Esophagus (tissue), 2 donors: ENCODE measurements around the gene SOHLH1. TPM values are rescaled to one million over a fixed set of nuclear protein-coding genes. Genes with fewer than 3 reads are reported as not detected.

Experiments
- H3K27ac ChIP-seq, 2 donors: one replicate each; pipeline ENCODE4 v1.5.1; 2013; ENCODE audit warnings: low read depth in 2 of 2, mild to moderate bottlenecking in 2 of 2, inconsistent platforms in 1 of 2, low read length in 1 of 2, moderate library complexity in 1 of 2
- H3K27me3 ChIP-seq, 2 donors: one replicate each; pipeline ENCODE4 v1.6.1; 2013; ENCODE audit warnings: low read length in 2 of 2, control low read depth in 1 of 2, mild to moderate bottlenecking in 1 of 2; ENCODE audit not compliant: insufficient read depth in 2 of 2, control insufficient read depth in 1 of 2
- H3K36me3 ChIP-seq, 2 donors: one replicate each; pipeline ENCODE4 v1.6.1; 2013; ENCODE audit warnings: low read length in 1 of 2; ENCODE audit not compliant: control insufficient read depth in 2 of 2, insufficient read depth in 2 of 2
- H3K4me1 ChIP-seq, 2 donors: one replicate each; pipeline ENCODE4 v1.6.1; 2013; ENCODE audit warnings: low read length in 1 of 2; ENCODE audit not compliant: control insufficient read depth in 2 of 2, insufficient read depth in 2 of 2
- H3K4me3 ChIP-seq, 2 donors: one replicate each; pipeline ENCODE4 v1.5.1; 2013; ENCODE audit warnings: low read length in 2 of 2, mild to moderate bottlenecking in 2 of 2, low read depth in 1 of 2, moderate library complexity in 1 of 2
- H3K9me3 ChIP-seq, 2 donors: one replicate each; pipeline ENCODE4 v1.6.1; 2013; ENCODE audit warnings: mild to moderate bottlenecking in 2 of 2, low read depth in 1 of 2, low read length in 1 of 2, moderate library complexity in 1 of 2; ENCODE audit not compliant: control insufficient read depth in 2 of 2, insufficient read depth in 1 of 2
- WGBS, 2 donors: extraction: QIAGEN DNeasy Blood & Tissue Kit; methylation state at CpG; one replicate each; pipeline ENCODE4 v1.1.7; 2013; 5-methylcytosine and 5-hydroxymethylcytosine counted together
- polyA plus RNA-seq, 2 donors: library from polyadenylated mRNA; stranded (reverse); fragments of 200-250 nt; gene quantifications; one replicate each; pipeline ENCODE4 v1.2.3, GENCODE V29; 2013
- donor health status: healthy with polysubstance abuse.
- donor health status: Bipolar disorder and iron deficiency.

The SOHLH1 gene
- polyA plus RNA-seq, 2 donors, result not detected

DNA sequence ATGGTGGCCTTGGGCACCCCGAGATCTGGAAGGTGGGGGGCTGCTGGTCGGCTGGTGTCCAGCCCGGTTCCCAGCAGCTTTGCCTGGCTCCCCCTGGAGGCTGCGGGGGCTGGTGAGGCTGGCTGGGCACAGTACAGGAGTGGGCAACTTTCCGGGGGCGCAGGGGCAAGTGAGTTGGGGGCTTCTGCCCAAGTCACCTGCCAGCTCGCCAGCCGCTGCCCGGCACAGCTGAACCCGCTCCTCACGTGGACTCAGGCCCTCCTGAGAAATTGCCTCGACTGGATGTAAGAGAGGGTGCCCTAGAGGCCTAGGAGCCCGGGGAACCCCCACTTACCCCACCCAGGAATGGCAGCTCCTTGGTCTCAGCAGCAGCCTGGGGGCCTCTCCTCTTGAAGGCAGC, 18.1 kb upstream of the SOHLH1 start:
- 71 to 86% methylated on average over 12 to 13 of the region's 13 CpGs for WGBS, 2 donors
- Histone ChIP-seq H3K27me3 (peaks cover 0 to 16% of the 10 kb centered on the region in 2 donors), H3K36me3 (no peaks in the 10 kb centered on the region), H3K27ac (no peak overlapping the region), H3K4me3 (no peak overlapping the region), H3K9me3 (no peaks in the 10 kb centered on the region), H3K4me1 (no peaks in the 10 kb centered on the region)

DNA sequence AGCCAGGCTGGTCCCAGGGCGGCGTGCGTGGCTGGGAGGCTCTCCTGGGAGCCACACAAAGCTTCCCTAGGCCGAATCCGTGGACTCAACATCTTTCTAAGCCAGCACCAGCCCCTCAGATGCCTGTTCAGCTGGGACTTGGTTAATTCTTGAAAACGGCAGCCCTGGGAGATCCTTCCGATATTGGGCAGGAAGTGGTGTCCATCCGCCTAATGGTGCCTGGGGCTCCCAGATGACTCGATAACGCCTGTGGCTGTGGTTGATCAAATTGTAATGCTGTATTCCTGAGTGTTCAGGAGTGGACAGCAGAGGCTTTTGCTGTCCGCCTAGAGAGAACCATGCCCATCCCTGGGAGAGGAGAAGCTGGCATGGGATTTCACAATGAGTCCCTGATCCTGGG, 16.8 kb upstream of the SOHLH1 start:
- Histone ChIP-seq H3K27me3 (peaks cover 0 to 16% of the 10 kb centered on the region in 2 donors), H3K4me1 (no peaks in the 10 kb centered on the region), H3K9me3 (no peaks in the 10 kb centered on the region), H3K4me3 (no peak overlapping the region), H3K27ac (no peak overlapping the region), H3K36me3 (no peaks in the 10 kb centered on the region)
- 82% methylated on average over 11 of the region's 11 CpGs for WGBS, 2 donors

DNA sequence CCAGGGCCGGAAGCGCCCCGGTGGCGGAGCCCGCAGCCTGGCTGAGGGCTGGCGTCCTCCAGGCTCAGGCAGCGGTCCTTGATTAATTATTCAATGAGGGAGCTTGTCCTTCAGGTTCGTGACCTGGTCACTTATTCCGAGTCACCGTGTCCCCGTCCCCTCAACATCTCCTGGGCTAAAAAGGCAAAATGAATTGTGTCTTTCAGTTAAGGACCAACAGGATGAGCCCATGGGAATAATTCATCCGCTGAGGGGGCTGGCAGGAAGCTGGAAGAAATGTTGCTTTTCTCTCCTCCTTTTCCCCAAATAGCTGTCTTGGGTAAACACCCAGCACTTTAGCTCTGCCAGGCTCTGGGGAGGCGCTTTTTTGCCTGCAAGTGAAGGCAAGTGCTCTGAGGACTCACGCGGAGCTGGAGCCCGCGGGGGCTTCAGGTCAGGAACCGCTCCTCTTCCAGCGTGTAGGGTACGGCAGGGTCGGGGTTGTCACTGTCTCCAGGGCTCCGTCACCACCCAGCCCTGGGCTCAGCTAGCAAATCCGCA, 15.8 kb upstream of the SOHLH1 start:
- WGBS, 2 donors, result 30 to 33% methylated on average over 23 of the region's 23 CpGs
- no peak overlapping the region for H3K4me3 ChIP-seq
- no peak overlapping the region for H3K27ac ChIP-seq
- H3K4me1 ChIP-seq, result no peaks in the 10 kb centered on the region
- H3K9me3 ChIP-seq, result no peaks in the 10 kb centered on the region
- no peaks in the 10 kb centered on the region for H3K36me3 ChIP-seq
- H3K27me3 ChIP-seq, result peaks cover 0 to 16% of the 10 kb centered on the region in 2 donors

DNA sequence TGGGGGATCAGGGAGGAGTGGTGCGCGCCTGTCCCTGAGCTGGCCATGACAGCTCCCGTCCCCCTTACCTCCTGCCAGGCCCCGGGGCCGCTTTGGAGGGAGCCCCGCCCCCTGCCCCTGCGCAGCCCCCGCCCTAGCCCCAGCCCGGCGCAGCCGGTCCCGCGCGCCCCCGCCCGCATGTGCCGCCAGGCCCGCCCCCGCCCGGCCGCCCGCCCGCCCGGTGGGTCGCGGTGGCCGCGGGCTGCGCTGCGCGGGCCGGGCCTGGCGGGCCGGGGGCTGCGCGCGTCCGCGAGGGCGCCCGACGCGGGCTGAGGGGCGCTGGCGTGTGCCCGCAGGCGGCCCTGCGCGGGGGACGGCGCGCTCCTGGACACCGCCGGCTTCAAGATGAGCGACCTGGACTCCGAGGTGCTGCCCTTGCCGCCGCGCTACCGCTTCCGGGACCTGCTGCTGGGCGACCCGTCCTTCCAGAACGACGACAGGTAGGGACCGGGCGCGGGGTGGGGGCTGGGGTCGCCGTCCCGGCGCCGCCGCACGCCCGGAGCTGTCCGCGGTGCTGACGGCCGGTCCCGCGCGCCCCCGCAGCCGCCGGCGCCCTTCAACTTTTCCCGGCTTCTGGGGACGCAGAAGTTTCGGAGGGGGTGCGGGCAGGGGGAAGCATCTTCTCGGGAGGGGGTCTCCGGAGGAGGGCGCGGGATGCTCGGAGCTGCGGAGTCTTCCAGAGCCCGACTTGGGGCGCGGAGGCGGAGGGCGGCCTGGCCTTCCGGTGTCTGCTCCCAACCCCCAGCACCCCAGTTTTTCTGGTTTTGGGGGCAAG, 15.2 kb upstream of the SOHLH1 start:
- H3K36me3 ChIP-seq, result no peaks in the 10 kb centered on the region
- H3K9me3 ChIP-seq, result no peaks in the 10 kb centered on the region
- peak overlapping the region in 1 of 2 donors; percentile 2 for H3K4me3 ChIP-seq
- H3K4me1 ChIP-seq, result no peaks in the 10 kb centered on the region
- WGBS, 2 donors, result 5 to 6% methylated on average over 80 to 103 of the region's 103 CpGs
- H3K27ac ChIP-seq, result no peak overlapping the region
- peaks cover 0 to 16% of the 10 kb centered on the region in 2 donors for H3K27me3 ChIP-seq

DNA sequence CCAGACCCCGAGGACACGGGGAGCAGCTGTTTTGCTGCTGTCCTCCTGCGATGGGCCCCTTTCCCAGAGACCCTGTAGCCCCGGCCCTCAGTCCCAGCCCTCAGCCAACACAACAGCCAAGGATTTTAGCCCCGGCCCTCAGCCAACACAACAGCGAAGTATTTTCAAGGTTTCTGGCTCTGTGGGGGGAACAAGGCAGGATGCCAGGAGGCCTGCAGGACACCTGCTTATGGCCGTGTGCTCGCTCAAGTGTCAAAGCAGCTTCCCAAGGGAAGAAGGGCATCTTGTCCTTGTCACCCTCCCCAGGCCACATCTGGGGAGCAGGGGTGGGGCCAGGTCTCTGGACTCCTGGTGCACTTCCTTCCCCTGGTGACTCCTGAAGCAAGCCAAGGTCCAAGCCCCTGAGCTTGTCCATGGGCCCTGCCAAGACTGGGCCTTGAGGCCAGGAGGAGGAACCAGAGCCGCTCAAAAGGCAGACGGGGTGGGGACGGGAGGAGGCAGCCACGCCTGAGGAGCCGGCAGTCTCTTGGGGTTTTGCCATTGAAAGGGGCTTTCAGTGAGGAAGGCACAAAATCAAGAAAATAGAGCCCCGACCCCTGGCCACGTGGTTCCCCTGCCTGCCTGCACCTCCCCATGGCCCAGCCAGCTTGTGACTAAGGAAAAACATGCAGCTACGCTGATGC, 13.5 kb upstream of the SOHLH1 start:
- WGBS, 2 donors, result 41 to 44% methylated on average over 16 of the region's 16 CpGs
- no peak overlapping the region for H3K4me3 ChIP-seq
- no peaks in the 10 kb centered on the region for H3K36me3 ChIP-seq
- no peak overlapping the region for H3K27ac ChIP-seq
- peaks cover 0 to 16% of the 10 kb centered on the region in 2 donors for H3K27me3 ChIP-seq
- H3K9me3 ChIP-seq, result no peaks in the 10 kb centered on the region
- no peaks in the 10 kb centered on the region for H3K4me1 ChIP-seq

DNA sequence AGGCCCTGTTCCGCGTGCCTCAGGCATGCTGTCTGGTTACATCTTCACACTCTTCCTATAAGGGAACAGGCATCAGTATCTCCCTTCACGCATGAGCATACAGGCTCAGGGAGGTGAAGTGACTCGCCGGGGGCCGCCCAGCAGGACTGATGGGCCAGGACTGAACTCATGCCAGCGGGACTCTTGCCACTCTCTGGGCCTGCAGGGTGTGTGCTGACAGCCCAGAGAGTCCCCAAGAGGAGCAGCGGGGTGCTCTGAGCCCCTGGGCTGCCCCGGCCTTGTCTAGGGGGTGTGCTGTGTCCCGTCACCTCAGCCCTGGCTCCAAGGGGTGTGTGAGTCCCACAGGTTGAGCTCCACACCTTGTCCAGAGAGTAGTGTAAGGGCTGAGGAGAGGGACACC, 12.6 kb upstream of the SOHLH1 start:
- Histone ChIP-seq H3K9me3 (no peaks in the 10 kb centered on the region), H3K4me1 (no peaks in the 10 kb centered on the region), H3K4me3 (no peak overlapping the region), H3K27me3 (peaks cover 0 to 16% of the 10 kb centered on the region in 2 donors), H3K27ac (no peak overlapping the region), H3K36me3 (no peaks in the 10 kb centered on the region)
- WGBS, 2 donors, result 72 to 74% methylated on average over 10 of the region's 10 CpGs

DNA sequence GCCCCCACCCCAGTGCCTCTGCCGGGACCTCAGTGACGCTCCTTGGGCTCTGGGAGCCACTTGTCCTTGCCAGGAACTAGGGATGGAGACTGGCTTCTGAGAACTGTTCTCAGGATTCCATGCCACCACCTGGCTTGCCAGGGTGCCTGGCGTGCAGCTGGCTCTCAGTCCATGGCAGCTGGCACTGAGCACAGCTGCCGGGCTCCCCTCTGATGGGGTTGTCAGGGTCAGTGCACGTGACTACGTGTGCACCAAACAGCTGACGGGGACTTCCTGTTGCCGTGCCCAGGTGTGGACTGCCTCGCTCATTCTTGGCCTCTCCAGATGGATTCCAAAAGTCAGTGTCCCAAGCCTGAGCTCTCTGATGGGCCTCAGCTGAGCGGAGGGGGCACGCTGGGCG, 12.1 kb upstream of the SOHLH1 start:
- no peak overlapping the region for H3K27ac ChIP-seq
- H3K9me3 ChIP-seq, result no peaks in the 10 kb centered on the region
- H3K4me3 ChIP-seq, result no peak overlapping the region
- no peaks in the 10 kb centered on the region for H3K36me3 ChIP-seq
- WGBS, 2 donors, result 74 to 79% methylated on average over 12 of the region's 12 CpGs
- H3K4me1 ChIP-seq, result no peaks in the 10 kb centered on the region
- H3K27me3 ChIP-seq, result peaks cover 0 to 16% of the 10 kb centered on the region in 2 donors

DNA sequence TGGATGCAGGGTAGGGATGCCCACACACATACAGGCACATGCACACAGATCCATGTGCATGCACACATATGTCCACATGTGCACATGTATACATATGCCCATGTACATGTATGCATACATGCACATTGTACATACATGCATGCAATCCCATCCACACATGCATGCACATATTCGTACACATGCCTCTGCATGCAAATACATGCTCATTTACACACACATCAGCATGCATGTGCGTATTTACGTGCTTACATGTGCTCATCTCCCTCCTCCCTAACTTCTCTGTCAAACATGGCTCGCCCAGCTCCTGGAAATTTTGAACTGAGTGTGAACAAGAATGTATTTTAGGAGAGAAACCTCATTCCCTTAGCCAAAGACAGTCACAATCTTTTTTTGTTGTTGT, 8.9 kb upstream of the SOHLH1 start:
- peaks cover 0 to 5% of the 10 kb centered on the region in 2 donors for H3K27me3 ChIP-seq
- no peaks in the 10 kb centered on the region for H3K9me3 ChIP-seq
- WGBS, 2 donors, result 74 to 86% methylated on average over 4 of the region's 4 CpGs

DNA sequence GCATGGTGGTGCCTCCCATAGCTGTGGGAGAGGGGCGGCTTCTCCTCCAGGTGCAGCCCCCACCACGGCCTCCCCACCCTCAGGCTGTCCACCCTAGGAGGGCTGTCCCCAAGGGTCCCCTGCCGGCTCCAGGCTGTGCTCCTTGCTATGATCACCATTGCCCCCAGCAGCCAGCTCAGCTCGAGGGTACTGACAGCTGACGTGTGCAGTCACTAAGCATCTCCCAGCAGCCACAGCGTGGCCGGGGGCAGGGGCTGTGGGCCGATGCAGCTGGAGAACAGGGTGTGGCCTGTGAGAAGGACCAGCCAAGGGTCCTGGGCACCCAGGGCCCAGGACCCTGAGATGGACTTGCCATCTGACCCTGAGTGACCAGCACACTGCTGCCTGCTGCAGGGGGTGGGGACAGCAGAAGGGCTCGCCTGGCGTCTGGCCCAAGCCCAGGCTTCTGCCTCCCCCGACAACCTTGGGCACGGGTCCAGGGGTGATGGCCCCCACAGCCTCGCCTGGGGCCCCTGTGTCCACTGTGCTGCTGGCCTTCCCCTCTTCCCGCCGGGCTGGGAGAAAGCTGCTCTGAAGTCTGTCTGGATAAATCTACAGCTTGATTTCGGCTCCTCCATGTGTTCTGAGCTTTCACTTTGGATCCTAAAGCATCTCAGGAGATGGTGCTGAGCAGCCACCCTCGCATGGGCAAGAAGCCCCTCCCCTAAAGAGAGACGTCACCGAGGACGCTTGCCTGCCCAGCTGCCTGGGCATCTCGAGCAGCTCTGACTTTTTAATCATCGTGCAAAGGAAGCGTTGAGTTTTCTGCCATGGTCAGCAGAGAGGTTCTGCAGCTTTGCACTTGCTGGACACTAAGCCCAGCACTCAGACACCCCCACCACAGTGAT, 8.2 kb upstream of the SOHLH1 start:
- WGBS, 2 donors, result 36% methylated on average over 22 to 23 of the region's 23 CpGs
- H3K27ac ChIP-seq, result no peak overlapping the region

More for the DNA sequence above, 8.9 kb upstream of the SOHLH1 start:
- Histone ChIP-seq H3K36me3 (no peaks in the 10 kb centered on the region), H3K4me1 (no peaks in the 10 kb centered on the region), H3K27ac (no peak overlapping the region), H3K4me3 (no peak overlapping the region)

More for the DNA sequence above, 8.2 kb upstream of the SOHLH1 start:
- no peaks in the 10 kb centered on the region for H3K27me3 ChIP-seq
- H3K4me1 ChIP-seq, result no peaks in the 10 kb centered on the region
- no peaks in the 10 kb centered on the region for H3K36me3 ChIP-seq
- no peak overlapping the region for H3K4me3 ChIP-seq
- H3K9me3 ChIP-seq, result no peaks in the 10 kb centered on the region
